Measurements from ENCODE around the gene PLLP. TPM values are rescaled to one million over a fixed set of nuclear protein-coding genes. Genes with fewer than 3 reads are reported as not detected.

PLLP gene
- total RNA-seq, 1 donor from 2014 or later = 0.86 TPM

GRCh38 chr16:57235128-57236021, 49.1 kb downstream of the PLLP start:
- H3K9me3 Mint-ChIP-seq = no peaks in the 10 kb centered on the region
- H2AFZ ChIP-seq (replicated peaks) = no peak overlapping the region
- peaks cover 2% of the 10 kb centered on the region for H3K27me3 Mint-ChIP-seq (ENCODE audit: insufficient read depth, low read depth)
- TF ChIP-seq, protein P1, sequence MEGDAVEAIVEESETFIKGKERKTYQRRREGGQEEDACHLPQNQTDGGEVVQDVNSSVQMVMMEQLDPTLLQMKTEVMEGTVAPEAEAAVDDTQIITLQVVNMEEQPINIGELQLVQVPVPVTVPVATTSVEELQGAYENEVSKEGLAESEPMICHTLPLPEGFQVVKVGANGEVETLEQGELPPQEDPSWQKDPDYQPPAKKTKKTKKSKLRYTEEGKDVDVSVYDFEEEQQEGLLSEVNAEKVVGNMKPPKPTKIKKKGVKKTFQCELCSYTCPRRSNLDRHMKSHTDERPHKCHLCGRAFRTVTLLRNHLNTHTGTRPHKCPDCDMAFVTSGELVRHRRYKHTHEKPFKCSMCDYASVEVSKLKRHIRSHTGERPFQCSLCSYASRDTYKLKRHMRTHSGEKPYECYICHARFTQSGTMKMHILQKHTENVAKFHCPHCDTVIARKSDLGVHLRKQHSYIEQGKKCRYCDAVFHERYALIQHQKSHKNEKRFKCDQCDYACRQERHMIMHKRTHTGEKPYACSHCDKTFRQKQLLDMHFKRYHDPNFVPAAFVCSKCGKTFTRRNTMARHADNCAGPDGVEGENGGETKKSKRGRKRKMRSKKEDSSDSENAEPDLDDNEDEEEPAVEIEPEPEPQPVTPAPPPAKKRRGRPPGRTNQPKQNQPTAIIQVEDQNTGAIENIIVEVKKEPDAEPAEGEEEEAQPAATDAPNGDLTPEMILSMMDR (IDR thresholded peaks at IDR 0.05) = no peak
- no peak for TF ChIP-seq EZH2 (IDR thresholded peaks at IDR 0.05)
- no peak for TF ChIP-seq EZH2phosphoT487 (IDR thresholded peaks at IDR 0.05)
- no peak overlapping the region for H3K4me2 ChIP-seq
- no peaks in the 10 kb centered on the region for H3K27me3 ChIP-seq
- H3K27ac Mint-ChIP-seq = no peak overlapping the region
- no peaks in the 10 kb centered on the region for H4K20me1 ChIP-seq (ENCODE audit: low read depth)
- no peak overlapping the region for H3K4me3 ChIP-seq
- no peaks in the 10 kb centered on the region for H3K9me3 ChIP-seq (ENCODE audit: low read depth)
- H3K36me3 ChIP-seq = peaks cover 37% of the 10 kb centered on the region
- DNase-seq (ENCODE audit: low spot score) = no peak
- H3K4me1 Mint-ChIP-seq = peaks cover 2% of the 10 kb centered on the region
- H3K4me1 ChIP-seq = no peaks in the 10 kb centered on the region
- H3K36me3 Mint-ChIP-seq = peaks cover 34% of the 10 kb centered on the region
- no peak overlapping the region for H3K9ac ChIP-seq
- no peak overlapping the region for H3K27ac ChIP-seq
- no peak overlapping the region for H3K4me3 Mint-ChIP-seq
- no peaks in the 10 kb centered on the region for H3K79me2 ChIP-seq (ENCODE audit: low read depth)
- peaks cover 10% of the 10 kb centered on the region for H3F3A ChIP-seq (ENCODE audit: low read depth)

DNA sequence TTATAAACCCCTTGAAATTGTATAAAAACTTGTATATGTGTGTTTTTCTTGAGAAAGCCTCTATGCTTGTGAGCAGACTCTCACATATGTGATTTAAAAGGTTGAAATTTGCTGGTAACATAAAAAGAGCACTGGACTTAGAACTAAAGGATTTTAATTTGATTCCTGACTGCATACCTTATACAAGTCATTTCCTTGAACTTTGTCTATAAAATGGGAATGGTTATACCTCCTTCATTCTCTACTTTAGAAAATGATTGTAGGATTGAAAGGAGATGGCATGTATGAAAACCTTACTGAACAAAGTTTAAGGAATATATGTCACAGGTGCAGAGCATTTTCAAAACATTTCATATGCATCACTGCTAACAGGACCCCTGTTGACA, 49.8 kb downstream of the PLLP start:
- H3K4me1 Mint-ChIP-seq = peaks cover 2% of the 10 kb centered on the region
- H3K36me3 Mint-ChIP-seq = peaks cover 35% of the 10 kb centered on the region
- peaks cover 2% of the 10 kb centered on the region for H3K27me3 Mint-ChIP-seq (ENCODE audit: insufficient read depth, low read depth)
- Histone ChIP-seq H3K27me3 (no peaks in the 10 kb centered on the region), H3K9me3 (ENCODE audit: low read depth) (no peaks in the 10 kb centered on the region), H3K4me2 (no peak overlapping the region), H3F3A (ENCODE audit: low read depth) (peaks cover 3% of the 10 kb centered on the region), H3K4me1 (no peaks in the 10 kb centered on the region), H2AFZ (replicated peaks) (no peak overlapping the region), H3K9ac (no peak overlapping the region), H3K36me3 (peaks cover 34% of the 10 kb centered on the region), H3K79me2 (ENCODE audit: low read depth) (no peaks in the 10 kb centered on the region), H3K4me3 (no peak overlapping the region), H4K20me1 (ENCODE audit: low read depth) (no peaks in the 10 kb centered on the region), H3K27ac (no peak overlapping the region)
- H3K4me3 Mint-ChIP-seq = no peak overlapping the region
- DNase-seq (ENCODE audit: low spot score) = no peak
- TF ChIP-seq, protein P1 (IDR thresholded peaks at IDR 0.05) = no peak
- TF ChIP-seq EZH2 (IDR thresholded peaks at IDR 0.05) (no peak), EZH2phosphoT487 (IDR thresholded peaks at IDR 0.05) (no peak)
- no peaks in the 10 kb centered on the region for H3K9me3 Mint-ChIP-seq
- no peak overlapping the region for H3K27ac Mint-ChIP-seq

DNA sequence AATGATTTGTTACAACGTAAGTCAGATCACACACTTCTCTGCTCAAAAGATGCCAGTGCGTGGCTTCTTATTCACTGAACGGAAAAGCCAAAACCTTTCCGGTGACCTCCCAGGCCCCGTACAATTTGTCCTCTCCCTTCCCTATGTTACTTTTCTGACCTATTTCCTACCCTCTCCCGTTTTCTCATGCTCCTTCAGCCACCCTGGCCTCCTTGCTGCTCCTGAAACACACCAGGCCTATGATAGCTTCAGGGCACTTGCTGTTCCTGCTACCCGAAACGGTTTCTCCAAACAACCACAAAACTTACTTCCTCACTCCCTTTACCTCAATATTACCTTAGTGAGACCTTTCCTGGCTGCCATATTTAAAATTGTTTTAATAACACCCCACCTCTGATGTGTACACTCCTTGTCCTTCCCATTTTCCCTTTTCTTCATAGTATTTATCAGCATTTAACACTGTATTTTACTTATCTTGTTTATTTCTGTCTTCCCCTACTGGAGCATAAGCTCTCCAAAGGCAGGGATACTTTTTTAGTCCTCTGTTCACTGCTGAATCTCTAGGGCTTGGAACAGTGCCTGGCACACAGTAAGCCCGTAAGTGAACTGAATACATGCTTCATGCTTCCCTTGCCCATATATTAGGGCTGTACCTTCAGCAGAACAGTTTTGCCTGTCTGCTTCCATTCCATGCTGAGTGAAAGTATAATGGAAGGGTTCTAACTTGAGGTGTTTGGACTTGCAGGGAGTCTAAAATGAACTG, 50.3 kb downstream of the PLLP start:
- H3K4me3 Mint-ChIP-seq = no peak overlapping the region
- H3K36me3 ChIP-seq = peaks cover 28% of the 10 kb centered on the region
- peaks cover 2% of the 10 kb centered on the region for H3K4me1 Mint-ChIP-seq

More for the DNA sequence above, 50.3 kb downstream of the PLLP start:
- Mint-ChIP-seq H3K27ac (no peak overlapping the region), H3K9me3 (no peaks in the 10 kb centered on the region), H3K36me3 (peaks cover 33% of the 10 kb centered on the region), H3K27me3 (ENCODE audit: insufficient read depth, low read depth) (peaks cover 2% of the 10 kb centered on the region)
- no peaks in the 10 kb centered on the region for H3K79me2 ChIP-seq (ENCODE audit: low read depth)
- H3K4me3 ChIP-seq = no peak overlapping the region
- no peak for DNase-seq (ENCODE audit: low spot score)
- no peaks in the 10 kb centered on the region for H3F3A ChIP-seq (ENCODE audit: low read depth)
- H3K9ac ChIP-seq = no peak overlapping the region
- no peaks in the 10 kb centered on the region for H3K9me3 ChIP-seq (ENCODE audit: low read depth)
- no peak overlapping the region for H3K4me2 ChIP-seq
- H2AFZ ChIP-seq (replicated peaks) = no peak overlapping the region
- no peaks in the 10 kb centered on the region for H4K20me1 ChIP-seq (ENCODE audit: low read depth)
- H3K27ac ChIP-seq = no peak overlapping the region
- no peaks in the 10 kb centered on the region for H3K4me1 ChIP-seq
- no peaks in the 10 kb centered on the region for H3K27me3 ChIP-seq
- TF ChIP-seq EZH2 (IDR thresholded peaks at IDR 0.05) (no peak), EZH2phosphoT487 (IDR thresholded peaks at IDR 0.05) (no peak)
- TF ChIP-seq, protein P1 (IDR thresholded peaks at IDR 0.05) = no peak
